HUDEP-2 (cell line): ENCODE data around the gene SST.

Source experiments
- DNase-seq, 76 experiments: peaks; one replicate each; lab custom pipeline; 2025; ENCODE audit not compliant: unreplicated experiment in 76 of 76; lab: John Stamatoyannopoulos, UW

Gene SST

GRCh38 chr3:187669675-187670504, at the start of gene SST:
Gene SST, minus strand, starts transcription at chr3:187670394. Its CDS starts 103 bp downstream, at chr3:187670291.
- peak in 8 of 76 experiments; percentile 1 to 8 (median 2) for DNase-seq

- DNase-seq = no peak
Measured at GRCh38 chr3:187719628-187720336, 49.6 kb upstream of the SST start.

- DNase-seq = no peak
Measured at GRCh38 chr3:187718802-187719201, 48.6 kb upstream of the SST start.

GRCh38 chr3:187717572-187717971, 47.4 kb upstream of the SST start:
- no peak for DNase-seq

- peak in 57 of 76 experiments; percentile 1 to 73 (median 24) for DNase-seq
Measured at GRCh38 chr3:187714404-187714979, 44.3 kb upstream of the SST start.

GRCh38 chr3:187713504-187713903, 43.3 kb upstream of the SST start:
- DNase-seq = peak in 18 of 76 experiments; percentile 0 to 46 (median 12)

- DNase-seq = peak in 1 of 76 experiments; percentile 1
Measured at GRCh38 chr3:187709155-187709554, 39.0 kb upstream of the SST start.

- no peak for DNase-seq
Measured at GRCh38 chr3:187708696-187709095, 38.5 kb upstream of the SST start.

- DNase-seq = no peak
Measured at GRCh38 chr3:187706971-187707370, 36.8 kb upstream of the SST start.

GRCh38 chr3:187705164-187705563, 35.0 kb upstream of the SST start:
- DNase-seq = no peak

GRCh38 chr3:187702507-187703033, 32.4 kb upstream of the SST start, which contains the start of gene RTP2:
Gene RTP2, minus strand, starts transcription at chr3:187702557. Its CDS starts 429 bp downstream, at chr3:187702128.
- DNase-seq = no peak

GRCh38 chr3:187700249-187700648, 30.1 kb upstream of the SST start:
- DNase-seq = no peak

- DNase-seq = no peak
Measured at GRCh38 chr3:187698499-187699399, 28.6 kb upstream of the SST start.

- DNase-seq = no peak
Measured at GRCh38 chr3:187696021-187696420, 25.8 kb upstream of the SST start.

- no peak for DNase-seq
Measured at GRCh38 chr3:187695449-187695848, 25.3 kb upstream of the SST start.

- no peak for DNase-seq
Measured at GRCh38 chr3:187694801-187695200, 24.6 kb upstream of the SST start.

GRCh38 chr3:187693431-187693830, 23.2 kb upstream of the SST start:
- DNase-seq = no peak

- no peak for DNase-seq
Measured at GRCh38 chr3:187689984-187690383, 19.8 kb upstream of the SST start.

GRCh38 chr3:187686621-187687273, 16.6 kb upstream of the SST start:
- no peak for DNase-seq

GRCh38 chr3:187685948-187686347, 15.8 kb upstream of the SST start:
- DNase-seq = no peak
